Hepatocyte (in vitro differentiated cells): ENCODE measurements around the gene PRKCI. TPM values are rescaled to one million over a fixed set of nuclear protein-coding genes. Genes with fewer than 3 reads are reported as not detected.

Experiments
- DNase-seq: peaks from one replicate; pipeline ENCODE4 v3.0.0-alpha.2; 2016; ENCODE audit warnings: low spot score
- H2AFZ ChIP-seq: fragments of 200-600 bp; sonication (generic); 2 replicates; pipeline ENCODE4 v1.6.0; 2016; ENCODE audit warnings: antibody characterized with exemption, mild to moderate bottlenecking
- H3K27ac ChIP-seq: fragments of 200-600 bp; sonication (generic); 2 replicates; pipeline ENCODE4 v1.5.1; 2016; ENCODE audit warnings: mild to moderate bottlenecking
- H3K27me3 ChIP-seq: fragments of 200-600 bp; sonication (generic); 2 replicates; pipeline ENCODE4 v1.6.1; 2016
- H3K36me3 ChIP-seq: fragments of 200-600 bp; sonication (generic); replicated peaks from 2 replicates; pipeline ENCODE4 v1.5.1; 2016; ENCODE audit warnings: low read depth; ENCODE audit not compliant: insufficient read depth
- H3K4me1 ChIP-seq: fragments of 200-600 bp; sonication (generic); 2 replicates; pipeline ENCODE4 v1.5.1; 2016; ENCODE audit warnings: mild to moderate bottlenecking, moderate library complexity; ENCODE audit not compliant: insufficient read depth
- H3K4me2 ChIP-seq: fragments of 200-600 bp; sonication (generic); 2 replicates; pipeline ENCODE4 v1.6.0; 2016
- H3K4me3 ChIP-seq: fragments of 200-600 bp; sonication (generic); 2 replicates; pipeline ENCODE4 v1.5.1; 2016; ENCODE audit warnings: mild to moderate bottlenecking
- H3K79me2 ChIP-seq: fragments of 200-600 bp; sonication (generic); 2 replicates; pipeline ENCODE4 v1.6.0; 2017; ENCODE audit warnings: mild to moderate bottlenecking
- H3K9me2 ChIP-seq: fragments of 200-600 bp; sonication (generic); replicated peaks from 2 replicates; pipeline ENCODE4 v1.6.0; 2017; ENCODE audit warnings: mild to moderate bottlenecking; ENCODE audit not compliant: insufficient read depth
- H3K9me3 ChIP-seq: fragments of 200-600 bp; sonication (generic); 2 replicates; pipeline ENCODE4 v1.5.1; 2016; ENCODE audit warnings: low read depth, mild to moderate bottlenecking
- H4K20me1 ChIP-seq: fragments of 200-600 bp; sonication (generic); 2 replicates; pipeline ENCODE4 v1.6.0; 2016; ENCODE audit warnings: mild to moderate bottlenecking; ENCODE audit not compliant: insufficient read depth, poor library complexity, severe bottlenecking
- EZH2 ChIP-seq: fragments of 200-600 bp; sonication (generic); IDR thresholded peaks from 2 replicates; pipeline ENCODE4 v1.6.1; 2016; ENCODE audit warnings: antibody characterized with exemption, mild to moderate bottlenecking, borderline replicate concordance
- EZH2phosphoT487 ChIP-seq: fragments of 200-600 bp; sonication (generic); IDR thresholded peaks from one replicate; pipeline ENCODE4 v1.6.1; 2018; ENCODE audit warnings: antibody characterized with exemption, mild to moderate bottlenecking, low read depth, moderate library complexity; ENCODE audit not compliant: unreplicated experiment, severe bottlenecking
- WGBS: methylation state at CpG from one replicate; pipeline ENCODE4 v1.1.6; 2016; ENCODE audit warnings: low lambda C conversion rate; ENCODE audit errors: missing lambda C conversion rate; 5-methylcytosine and 5-hydroxymethylcytosine counted together
- polyA plus RNA-seq: library from polyadenylated mRNA; unstranded; fragments of >200 nt; fragmentation: Nextera tagmentation; extraction: Ambion mirVana; gene quantifications from 2 replicates; pipeline ENCODE4 v1.2.1, GENCODE V29; 2016
- small RNA-seq: library from RNA; depleted of rRNA; stranded (forward); fragments of <200 nt; gene quantifications from one replicate; pipeline ENCODE3, GENCODE V24; 2014
- total RNA-seq: library from RNA; depleted of rRNA; stranded (reverse); fragments of >200 nt; gene quantifications from 2 replicates; pipeline ENCODE4 v1.2.3, GENCODE V29; 2014
- TF ChIP-seq, protein P1 (sequence below): fragments of 200-600 bp; sonication (generic); IDR thresholded peaks from 2 replicates; pipeline ENCODE4 v1.5.1; 2016; ENCODE audit warnings: antibody characterized with exemption, mild to moderate bottlenecking; ENCODE audit not compliant: poor library complexity

PRKCI gene
- total and polyA plus RNA-seq, 2 experiments from 2014 or later = 28.6 to 47.3 TPM

DNA sequence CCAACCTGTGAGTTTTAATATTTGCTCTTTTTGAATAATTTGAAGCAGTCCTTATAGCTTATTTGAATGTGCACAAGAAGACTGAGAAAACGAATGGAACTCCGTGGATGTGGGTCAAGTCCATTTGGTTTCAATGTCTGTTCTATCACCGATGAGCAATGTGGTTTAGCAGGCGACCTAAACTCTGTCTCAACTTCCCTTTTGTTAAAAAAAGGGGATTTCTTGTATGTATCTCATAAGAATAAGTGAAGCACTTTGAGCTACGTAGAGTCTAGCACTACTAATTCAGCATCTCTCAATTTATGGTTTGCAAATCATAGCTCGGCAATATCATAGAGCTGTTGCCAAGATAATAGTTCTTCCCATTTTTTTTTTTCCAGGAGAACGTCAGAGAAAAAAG is 130.7 kb downstream of the PRKCI start:
- TF ChIP-seq EZH2 (no peak), EZH2phosphoT487 (no peak)
- TF ChIP-seq, protein P1, sequence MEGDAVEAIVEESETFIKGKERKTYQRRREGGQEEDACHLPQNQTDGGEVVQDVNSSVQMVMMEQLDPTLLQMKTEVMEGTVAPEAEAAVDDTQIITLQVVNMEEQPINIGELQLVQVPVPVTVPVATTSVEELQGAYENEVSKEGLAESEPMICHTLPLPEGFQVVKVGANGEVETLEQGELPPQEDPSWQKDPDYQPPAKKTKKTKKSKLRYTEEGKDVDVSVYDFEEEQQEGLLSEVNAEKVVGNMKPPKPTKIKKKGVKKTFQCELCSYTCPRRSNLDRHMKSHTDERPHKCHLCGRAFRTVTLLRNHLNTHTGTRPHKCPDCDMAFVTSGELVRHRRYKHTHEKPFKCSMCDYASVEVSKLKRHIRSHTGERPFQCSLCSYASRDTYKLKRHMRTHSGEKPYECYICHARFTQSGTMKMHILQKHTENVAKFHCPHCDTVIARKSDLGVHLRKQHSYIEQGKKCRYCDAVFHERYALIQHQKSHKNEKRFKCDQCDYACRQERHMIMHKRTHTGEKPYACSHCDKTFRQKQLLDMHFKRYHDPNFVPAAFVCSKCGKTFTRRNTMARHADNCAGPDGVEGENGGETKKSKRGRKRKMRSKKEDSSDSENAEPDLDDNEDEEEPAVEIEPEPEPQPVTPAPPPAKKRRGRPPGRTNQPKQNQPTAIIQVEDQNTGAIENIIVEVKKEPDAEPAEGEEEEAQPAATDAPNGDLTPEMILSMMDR = no peak
- H3K36me3 ChIP-seq = no peaks in the 10 kb centered on the region
- DNase-seq = no peak
- no peak overlapping the region for H3K4me3 ChIP-seq
- 94% methylated on average over 7 of the region's 7 CpGs for WGBS
- H3K9me3 ChIP-seq = no peaks in the 10 kb centered on the region
- H3K4me1 ChIP-seq = peaks cover 20% of the 10 kb centered on the region
- no peak overlapping the region for H2AFZ ChIP-seq
- H3K27me3 ChIP-seq = no peaks in the 10 kb centered on the region
- H3K4me2 ChIP-seq = no peak overlapping the region
- no peaks in the 10 kb centered on the region for H3K79me2 ChIP-seq
- H4K20me1 ChIP-seq = no peaks in the 10 kb centered on the region
- H3K9me2 ChIP-seq = no peaks in the 10 kb centered on the region
- no peak overlapping the region for H3K27ac ChIP-seq

DNA sequence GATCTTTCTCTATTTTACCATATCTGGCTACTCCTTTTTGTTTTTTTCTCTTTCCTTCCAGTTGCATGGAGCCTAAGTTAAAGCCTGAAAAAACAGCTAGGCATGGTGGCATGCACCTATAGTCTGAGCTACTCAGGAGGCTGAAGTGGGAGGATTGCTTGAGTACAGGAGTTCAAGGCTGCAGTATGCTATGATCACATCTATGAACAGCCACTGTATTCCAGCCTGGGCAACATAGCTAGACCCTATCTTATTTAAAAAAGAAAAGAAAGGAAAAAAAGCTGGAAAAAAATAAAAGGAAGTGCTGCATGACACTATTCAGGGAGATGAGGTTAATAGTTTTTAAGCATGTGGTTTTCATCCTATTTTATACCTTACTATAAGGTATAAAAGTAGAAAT is 131.3 kb downstream of the PRKCI start:
- Histone ChIP-seq H3K4me2 (no peak overlapping the region), H3K27me3 (no peaks in the 10 kb centered on the region), H3K4me1 (peaks cover 20% of the 10 kb centered on the region), H3K9me2 (no peaks in the 10 kb centered on the region), H3K36me3 (no peaks in the 10 kb centered on the region), H3K27ac (no peak overlapping the region), H3K79me2 (peaks cover 2% of the 10 kb centered on the region), H3K9me3 (no peaks in the 10 kb centered on the region), H3K4me3 (no peak overlapping the region), H2AFZ (no peak overlapping the region), H4K20me1 (no peaks in the 10 kb centered on the region)
- TF ChIP-seq, protein P1 = no peak
- TF ChIP-seq EZH2phosphoT487 (no peak), EZH2 (no peak)
- no peak for DNase-seq

DNA sequence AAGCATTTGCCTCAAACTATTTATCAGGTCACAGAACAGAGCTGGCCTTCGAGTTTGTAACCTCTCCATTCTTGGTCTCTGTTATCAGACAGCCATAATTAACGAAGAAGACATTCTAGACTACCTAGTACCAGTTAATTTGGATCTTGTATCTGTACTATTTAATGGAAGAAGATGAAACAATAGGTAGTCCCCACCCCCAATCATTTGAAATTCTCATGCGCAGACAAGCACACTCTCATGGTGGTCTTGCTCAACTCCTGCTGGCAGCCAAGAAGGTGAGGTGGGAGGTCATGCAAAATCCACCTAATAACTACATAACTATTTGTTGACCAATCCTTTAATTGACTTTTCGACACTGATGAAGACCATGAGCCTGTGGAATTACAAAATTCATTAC is 132.5 kb downstream of the PRKCI start:
- TF ChIP-seq EZH2phosphoT487 = no peak
- TF ChIP-seq EZH2 = no peak
- TF ChIP-seq, protein P1 = no peak
- Histone ChIP-seq H2AFZ (no peak overlapping the region), H3K9me3 (no peaks in the 10 kb centered on the region), H3K27me3 (no peaks in the 10 kb centered on the region), H3K36me3 (no peaks in the 10 kb centered on the region), H3K9me2 (no peaks in the 10 kb centered on the region), H3K4me3 (no peak overlapping the region), H3K4me1 (peaks cover 20% of the 10 kb centered on the region), H3K79me2 (peaks cover 15% of the 10 kb centered on the region), H3K27ac (peak overlapping the region; percentile 96), H4K20me1 (peaks cover 8% of the 10 kb centered on the region), H3K4me2 (peak overlapping the region; percentile 72)
- DNase-seq = no peak
- WGBS = 67% methylated on average over 4 of the region's 4 CpGs

Small RNA genes within 50 kb of the gene (small RNA-seq; reads per million reads assigned to genes)
- not detected for gene RF00019

Other genes with a start within 250 kb of the PRKCI start
- gene GPR160, start 184.4 kb upstream of the PRKCI start, total RNA-seq = 87.9 and 96.2 TPM in 2 replicates
- 39.8 and 52.2 TPM in 2 replicates for gene GPR160, start 184.4 kb upstream of the PRKCI start, polyA plus RNA-seq
- gene PHC3, start 40.7 kb upstream of the PRKCI start, total RNA-seq = 36.2 and 36.6 TPM in 2 replicates
- 39.8 and 39.9 TPM in 2 replicates for gene PHC3, start 40.7 kb upstream of the PRKCI start, polyA plus RNA-seq
- 79.3 and 87.5 TPM in 2 replicates for gene SKIL, start 135.3 kb downstream of the PRKCI start, total RNA-seq
- gene SKIL, start 135.3 kb downstream of the PRKCI start, polyA plus RNA-seq = 28.3 and 28.9 TPM in 2 replicates
- 21.9 and 29.5 TPM in 2 replicates for gene CLDN11, start 196.4 kb downstream of the PRKCI start, total RNA-seq
- gene CLDN11, start 196.4 kb downstream of the PRKCI start, polyA plus RNA-seq = 6.1 and 7.7 TPM in 2 replicates